ENCODE data around the gene TBC1D9. TPM values are rescaled to one million over a fixed set of nuclear protein-coding genes. Genes with fewer than 3 reads are reported as not detected.

The TBC1D9 gene
- total RNA-seq, 3 donors from 2014 or later = 28.3 to 195 (median 152) TPM

GRCh38 chr4:140628016-140628415, 128.2 kb downstream of the TBC1D9 start:
- peaks cover 6% of the 10 kb centered on the region for H3K36me3 ChIP-seq
- TF ChIP-seq CTCF (IDR thresholded peaks at IDR 0.05) (no peak), POLR2A (IDR thresholded peaks at IDR 0.05) (no peak), POLR2AphosphoS5 (IDR thresholded peaks at IDR 0.05) (no peak)
- intact Hi-C loops (cut with DNase I; ENCODE audit: low total_unique reads) = loop anchor here (5.0 kb wide), 1 partner anchor 1011 kb away; no protein-coding TSS in a partner anchor

GRCh38 chr4:140626661-140627376, 129.4 kb downstream of the TBC1D9 start:
- no peaks in the 10 kb centered on the region for H3K4me1 ChIP-seq
- intact Hi-C loops (cut with DNase I; ENCODE audit: low total_unique reads) = loop anchor here (5.0 kb wide), 1 partner anchor 1010 kb away; no protein-coding TSS in a partner anchor
- H3K4me3 ChIP-seq = no peak overlapping the region
- no peak overlapping the region for H3K27ac ChIP-seq
- H3K9me3 ChIP-seq = no peaks in the 10 kb centered on the region
- peaks cover 6% of the 10 kb centered on the region for H3K36me3 ChIP-seq
- H3K27me3 ChIP-seq = no peaks in the 10 kb centered on the region
- no peak for TF ChIP-seq POLR2AphosphoS5 (IDR thresholded peaks at IDR 0.05)
- no peak for TF ChIP-seq POLR2A (IDR thresholded peaks at IDR 0.05)
- DNase-seq (ENCODE audit: low spot score in 2 of 2) = no peak

More at GRCh38 chr4:140628016-140628415, 128.2 kb downstream of the TBC1D9 start:
- Histone ChIP-seq H3K9me3 (no peaks in the 10 kb centered on the region), H3K27ac (no peak overlapping the region), H3K27me3 (no peaks in the 10 kb centered on the region), H3K4me1 (no peaks in the 10 kb centered on the region), H3K4me3 (no peak overlapping the region)
- no peak for DNase-seq (ENCODE audit: low spot score in 2 of 2)

- intact Hi-C loops (cut with DNase I; ENCODE audit: low total_unique reads) = no loop called here
- Histone ChIP-seq H3K4me3 (no peak overlapping the region), H3K4me1 (no peaks in the 10 kb centered on the region), H3K27ac (no peak overlapping the region), H3K36me3 (peaks cover 6% of the 10 kb centered on the region), H3K9me3 (no peaks in the 10 kb centered on the region), H3K27me3 (no peaks in the 10 kb centered on the region)
- no peak for DNase-seq (ENCODE audit: low spot score in 2 of 2)
- TF ChIP-seq CTCF (IDR thresholded peaks at IDR 0.05) (no peak), POLR2A (IDR thresholded peaks at IDR 0.05) (no peak), POLR2AphosphoS5 (IDR thresholded peaks at IDR 0.05) (no peak)
These were observed 133.7 kb downstream of the TBC1D9 start for GRCh38 chr4:140622333-140622958.

- H3K9me3 ChIP-seq = no peaks in the 10 kb centered on the region
- intact Hi-C loops (cut with DNase I; ENCODE audit: low total_unique reads) = no loop called here
- H3K27me3 ChIP-seq = no peaks in the 10 kb centered on the region
- no peak for TF ChIP-seq CTCF (IDR thresholded peaks at IDR 0.05)
- no peak for TF ChIP-seq POLR2A (IDR thresholded peaks at IDR 0.05)
- no peak for TF ChIP-seq POLR2AphosphoS5 (IDR thresholded peaks at IDR 0.05)
- H3K4me1 ChIP-seq = no peaks in the 10 kb centered on the region
- H3K27ac ChIP-seq = no peak overlapping the region
- H3K36me3 ChIP-seq = peaks cover 4% of the 10 kb centered on the region
- DNase-seq (ENCODE audit: low spot score in 2 of 2) = no peak
- H3K4me3 ChIP-seq = no peak overlapping the region
These were observed 135.0 kb downstream of the TBC1D9 start for GRCh38 chr4:140621161-140621560.

- Histone ChIP-seq H3K9me3 (no peaks in the 10 kb centered on the region), H3K4me1 (no peaks in the 10 kb centered on the region), H3K27me3 (no peaks in the 10 kb centered on the region), H3K4me3 (no peak overlapping the region), H3K27ac (no peak overlapping the region), H3K36me3 (no peaks in the 10 kb centered on the region)
- intact Hi-C loops (cut with DNase I; ENCODE audit: low total_unique reads) = no loop called here
- TF ChIP-seq POLR2A (IDR thresholded peaks at IDR 0.05) = no peak
- no peak for TF ChIP-seq CTCF (IDR thresholded peaks at IDR 0.05)
- TF ChIP-seq POLR2AphosphoS5 (IDR thresholded peaks at IDR 0.05) = no peak
- DNase-seq (ENCODE audit: low spot score in 2 of 2) = no peak
These were observed 138.5 kb downstream of the TBC1D9 start for GRCh38 chr4:140617499-140618248.
